ENCODE results near the gene IAH1. TPM values are rescaled to one million over a fixed set of nuclear protein-coding genes. Genes with fewer than 3 reads are reported as not detected.

The IAH1 gene
- total and polyA plus RNA-seq, 2 donors (not counting 3 experiments of a cell fraction or from before 2014, with no cell fraction given): 43.4 to 44.0 TPM

DNA sequence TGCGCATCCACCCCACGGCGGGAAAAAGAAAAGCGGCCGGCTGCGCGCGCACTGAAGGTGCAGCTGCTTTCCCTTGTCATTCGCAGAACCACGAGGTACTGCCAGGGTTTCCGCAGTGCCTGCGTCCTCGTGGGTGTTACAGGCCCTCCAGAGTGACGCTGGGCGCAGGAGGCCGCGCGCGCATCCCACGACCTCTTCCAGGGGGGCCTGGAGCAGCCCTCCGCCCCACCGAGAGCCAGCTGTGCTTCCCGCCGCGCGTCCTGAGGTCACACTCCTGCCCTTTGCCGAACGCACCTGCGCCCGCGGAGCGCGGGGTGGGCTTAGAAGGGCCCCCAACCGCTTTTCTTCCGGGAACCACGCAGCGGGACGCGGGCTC, 378 bp upstream of the IAH1 start:
- CTCF ChIA-PET: interaction anchor here (1.2 to 2.3 kb wide), 2 partner anchors 9 to 32 kb away, joined by 5 to 7 read pairs; no protein-coding TSS in a partner anchor
- no peaks in the 10 kb centered on the region for H3K9me3 ChIP-seq (replicated peaks; ENCODE audit: control insufficient read depth, insufficient read depth, low read length)
- peak overlapping the region; percentile 54 to 86 (median 73) for H3K4me3 ChIP-seq (replicated peaks in 1 of 3; ENCODE audit: insufficient read depth in 1 of 3, low read depth in 1 of 3, low read length in 3 of 3)
- intact Hi-C loops (cut with micrococcal nuclease) (loop anchor here (2.0 to 5.0 kb wide), 2 partner anchors 83 to 332 kb away; no protein-coding TSS in a partner anchor), dilution Hi-C loops (cut with MboI; ENCODE audit: extremely low pct_ligation_motif_present, low sequenced_read_pairs) (no loop called here)
- no peaks in the 10 kb centered on the region for H3K27me3 ChIP-seq (ENCODE audit: control insufficient read depth in 2 of 2, insufficient read depth in 2 of 2, low read length in 2 of 2)
- DNase-seq (ENCODE audit: low read depth, low spot score) (peak; percentile 24), FAIRE-seq (no peak)
- no peaks in the 10 kb centered on the region for H4K20me1 ChIP-seq (replicated peaks; ENCODE audit: control insufficient read depth, extremely low read depth, insufficient read depth, low read length)
- H3K79me2 ChIP-seq (ENCODE audit: control insufficient read depth, insufficient read depth, low read length): peaks cover 15% of the 10 kb centered on the region
- peak overlapping the region; percentile 81 for H2AFZ ChIP-seq (ENCODE audit: low read depth, low read length)
- H3K9ac ChIP-seq (replicated peaks; ENCODE audit: extremely low read depth, insufficient read depth, low read length): peak overlapping the region; percentile 90
- POLR2A ChIA-PET: no interaction called here
- peaks cover 7% of the 10 kb centered on the region for H3K4me1 ChIP-seq (ENCODE audit: control insufficient read depth, extremely low read depth, insufficient read depth, low read length)
- H3K4me2 ChIP-seq (ENCODE audit: insufficient read depth, low read length): peak overlapping the region; percentile 68
- no TSS peak for BruUV-seq (replicated peaks)
- peaks cover 0 to 2% of the 10 kb centered on the region in 2 experiments for H3K36me3 ChIP-seq (ENCODE audit: control insufficient read depth in 2 of 2, extremely low read depth in 1 of 2, insufficient read depth in 2 of 2, low read length in 2 of 2)
- peak overlapping the region; percentile 70 for H3K27ac ChIP-seq (ENCODE audit: insufficient read depth, low read depth, low read length)
- TF ChIP-seq GATA2 (IDR thresholded peaks at IDR 0.05; ENCODE audit: insufficient read depth, insufficient read length, low read depth, low read length): no peak
- TF ChIP-seq FOS (IDR thresholded peaks at IDR 0.05; ENCODE audit: borderline replicate concordance, insufficient read depth, low read length): no peak
- TF ChIP-seq JUN (IDR thresholded peaks at IDR 0.05; ENCODE audit: borderline replicate concordance, insufficient read depth, insufficient read length, low read depth): no peak
- TF ChIP-seq, protein P1, sequence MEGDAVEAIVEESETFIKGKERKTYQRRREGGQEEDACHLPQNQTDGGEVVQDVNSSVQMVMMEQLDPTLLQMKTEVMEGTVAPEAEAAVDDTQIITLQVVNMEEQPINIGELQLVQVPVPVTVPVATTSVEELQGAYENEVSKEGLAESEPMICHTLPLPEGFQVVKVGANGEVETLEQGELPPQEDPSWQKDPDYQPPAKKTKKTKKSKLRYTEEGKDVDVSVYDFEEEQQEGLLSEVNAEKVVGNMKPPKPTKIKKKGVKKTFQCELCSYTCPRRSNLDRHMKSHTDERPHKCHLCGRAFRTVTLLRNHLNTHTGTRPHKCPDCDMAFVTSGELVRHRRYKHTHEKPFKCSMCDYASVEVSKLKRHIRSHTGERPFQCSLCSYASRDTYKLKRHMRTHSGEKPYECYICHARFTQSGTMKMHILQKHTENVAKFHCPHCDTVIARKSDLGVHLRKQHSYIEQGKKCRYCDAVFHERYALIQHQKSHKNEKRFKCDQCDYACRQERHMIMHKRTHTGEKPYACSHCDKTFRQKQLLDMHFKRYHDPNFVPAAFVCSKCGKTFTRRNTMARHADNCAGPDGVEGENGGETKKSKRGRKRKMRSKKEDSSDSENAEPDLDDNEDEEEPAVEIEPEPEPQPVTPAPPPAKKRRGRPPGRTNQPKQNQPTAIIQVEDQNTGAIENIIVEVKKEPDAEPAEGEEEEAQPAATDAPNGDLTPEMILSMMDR (IDR thresholded peaks at IDR 0.05; ENCODE audit: extremely low read depth in 1 of 2, insufficient read depth in 1 of 2, low read depth in 1 of 2, low read length in 2 of 2): no peak
- TF ChIP-seq MYC (IDR thresholded peaks at IDR 0.05; ENCODE audit: low read depth, low read length): no peak
- TF ChIP-seq POLR2A (IDR thresholded peaks at IDR 0.05; ENCODE audit: low read depth, low read length): no peak
- TF ChIP-seq, protein P2, sequence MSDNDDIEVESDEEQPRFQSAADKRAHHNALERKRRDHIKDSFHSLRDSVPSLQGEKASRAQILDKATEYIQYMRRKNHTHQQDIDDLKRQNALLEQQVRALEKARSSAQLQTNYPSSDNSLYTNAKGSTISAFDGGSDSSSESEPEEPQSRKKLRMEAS (IDR thresholded peaks at IDR 0.05; ENCODE audit: insufficient read depth, insufficient read length): no peak
- TF ChIP-seq POLR2AphosphoS5 (IDR thresholded peaks at IDR 0.05; ENCODE audit: insufficient read depth, low read depth, low read length): no peak
- no peak for TF ChIP-seq EZH2 (IDR thresholded peaks at IDR 0.05; ENCODE audit: borderline replicate concordance, low read depth, low read length, severe bottlenecking)
- H3K9me1 ChIP-seq (replicated peaks; ENCODE audit: control insufficient read depth, extremely low read depth, insufficient read depth, low read length): no peaks in the 10 kb centered on the region

All from endothelial cell of umbilical vein (primary cell).